GM21367 (cell line): Measurements from ENCODE around the gene B4GALT3.
A peak's percentile ranks its signal among the peaks of the same experiment; 100 is the strongest.

Experiments
- ATAC-seq: cut with Tn5 transposase; IDR thresholded peaks from one replicate; pipeline ENCODE4 v1.9.1; 2021; ENCODE audit not compliant: unreplicated experiment

B4GALT3 gene

DNA sequence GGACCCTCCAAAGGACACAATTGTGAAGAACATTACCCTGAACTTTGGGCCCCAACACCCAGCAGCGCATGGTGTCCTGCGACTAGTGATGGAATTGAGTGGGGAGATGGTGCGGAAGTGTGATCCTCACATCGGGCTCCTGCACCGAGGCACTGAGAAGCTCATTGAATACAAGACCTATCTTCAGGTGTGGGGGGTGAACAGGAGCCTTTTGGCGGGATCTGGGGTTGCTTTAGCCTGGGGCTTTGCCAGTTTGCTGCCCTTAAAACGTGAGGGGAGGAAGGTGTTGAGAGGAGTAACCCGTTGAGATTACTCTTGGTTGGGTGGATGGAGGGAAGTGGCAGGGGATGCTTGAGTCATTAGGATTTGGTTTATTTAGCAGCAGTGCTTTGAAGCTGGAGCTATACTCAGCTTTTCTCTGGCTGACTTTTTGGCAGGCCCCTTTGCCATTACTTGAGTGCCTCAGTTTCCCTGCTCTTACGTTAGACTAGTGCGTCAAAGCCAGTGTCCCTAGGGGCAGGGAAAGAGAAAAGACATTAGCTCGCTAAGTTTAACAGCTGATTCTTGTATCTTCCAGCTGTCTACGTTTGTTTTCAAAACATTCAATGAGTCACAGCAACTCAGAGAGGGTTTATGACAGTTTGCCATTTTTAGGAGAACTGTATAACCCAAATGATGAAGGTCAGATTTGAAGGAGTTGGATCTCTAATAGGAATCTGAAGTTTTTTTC is 29.3 kb upstream of the B4GALT3 start:
- no peak for ATAC-seq

DNA sequence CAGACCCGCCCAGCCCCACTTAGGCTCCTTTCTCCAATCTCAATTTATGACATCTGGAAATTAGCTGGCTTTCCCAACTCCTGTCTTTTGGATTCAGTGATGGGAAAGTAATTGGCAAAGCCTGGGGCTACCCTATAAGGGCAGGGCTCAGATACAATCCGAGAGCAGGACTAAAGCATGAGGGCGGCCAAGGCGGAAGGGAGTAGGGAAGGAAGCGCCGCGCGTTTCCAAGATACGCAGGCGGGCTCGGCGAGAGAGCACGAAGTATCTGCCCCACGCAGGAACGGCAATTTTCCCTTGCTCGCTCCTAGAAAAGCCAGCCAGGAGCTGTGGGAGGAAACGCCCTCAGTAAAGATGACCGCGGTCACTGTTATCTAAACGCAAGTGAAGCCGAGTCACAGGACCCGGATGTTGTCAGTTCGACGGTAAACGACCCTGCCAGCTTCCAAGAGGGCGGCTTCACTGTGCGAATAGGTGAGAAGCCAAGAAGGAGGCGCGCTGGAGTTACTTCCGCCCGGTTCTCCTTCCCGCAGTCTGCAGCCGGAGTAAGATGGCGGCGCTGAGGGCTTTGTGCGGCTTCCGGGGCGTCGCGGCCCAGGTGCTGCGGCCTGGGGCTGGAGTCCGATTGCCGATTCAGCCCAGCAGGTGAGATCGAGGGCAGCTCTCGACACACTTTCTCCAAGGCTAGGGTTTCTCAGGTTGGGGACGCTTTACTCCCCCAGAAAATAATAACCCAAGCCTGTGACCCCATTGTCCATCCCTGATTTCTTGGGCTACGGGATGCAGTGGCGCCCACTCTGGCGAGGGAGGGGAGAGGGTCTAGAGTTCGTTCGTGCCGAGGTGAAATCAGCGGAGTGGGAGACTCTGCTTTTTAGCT is 24.8 kb upstream of the B4GALT3 start, which contains the start of gene NDUFS2:
Gene NDUFS2 (plus strand): TSS at position 532 of the 877 bp plus-strand sequence. CDS start 19 bp downstream, at position 551.
- ATAC-seq, result peak; percentile 94

- ATAC-seq, result no peak
These were observed 23.9 kb upstream of the B4GALT3 start for GRCh38 chr1:161200992-161201835.

- no peak for ATAC-seq
These were observed 23.2 kb upstream of the B4GALT3 start for GRCh38 chr1:161200421-161200991.

DNA sequence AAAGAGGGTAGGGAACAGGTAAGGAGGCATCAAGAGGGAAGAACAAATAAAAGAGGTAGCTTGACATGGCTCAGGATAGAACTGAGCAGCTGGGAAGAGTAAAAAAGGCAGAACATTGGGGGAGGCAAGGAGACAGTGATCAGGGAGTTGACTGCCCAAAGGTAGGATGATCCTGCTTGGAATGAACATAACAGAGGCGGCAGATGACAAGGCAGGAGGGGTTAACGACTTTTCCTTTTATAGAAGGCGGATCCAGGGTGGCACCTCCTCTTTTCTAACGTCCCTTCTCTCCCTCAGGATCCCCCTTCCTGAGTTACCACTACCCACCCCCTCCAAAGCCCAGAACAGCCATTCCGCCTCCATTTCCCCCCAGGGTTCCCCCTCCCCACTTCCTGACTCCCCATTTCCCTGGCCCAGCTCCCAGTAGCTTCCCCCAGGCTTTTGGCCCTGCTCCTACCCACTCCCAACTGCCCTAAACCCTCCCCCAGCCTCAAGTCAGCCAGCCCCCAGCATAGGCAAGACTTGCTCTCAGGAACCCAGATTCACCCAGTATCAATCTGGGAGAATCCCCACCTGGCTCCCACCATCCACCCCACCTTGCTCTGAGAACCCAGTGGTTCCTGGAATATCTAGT is 22.3 kb upstream of the B4GALT3 start:
- no peak for ATAC-seq

DNA sequence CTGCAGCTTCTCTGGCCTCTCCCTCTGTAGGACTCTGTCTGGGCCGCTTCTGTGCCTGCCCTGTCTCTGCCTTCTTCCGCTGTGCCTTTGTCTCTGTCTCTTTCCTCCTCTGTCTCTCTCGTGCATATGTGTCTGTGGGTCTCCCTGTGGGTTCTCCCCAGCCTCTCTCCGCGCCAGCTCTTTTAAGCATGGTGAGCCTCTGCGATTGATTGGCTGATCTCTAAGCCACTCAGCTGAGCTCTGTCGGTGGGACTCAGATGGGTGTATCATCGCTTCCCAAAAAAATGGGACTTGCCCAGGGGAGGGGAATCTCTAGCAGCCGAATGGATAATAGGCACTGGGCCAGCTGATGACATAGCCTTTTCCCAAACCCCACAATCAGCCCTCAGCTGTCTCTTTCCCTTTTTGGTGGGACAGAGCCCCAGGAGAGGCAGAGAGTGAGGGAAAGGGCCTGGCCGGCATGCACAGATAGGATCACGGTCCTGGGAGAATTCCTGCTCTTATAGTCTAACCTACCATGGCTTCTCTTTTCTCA is 21.7 kb upstream of the B4GALT3 start, which contains the start of gene ADAMTS4:
Gene ADAMTS4 (minus strand): TSS at position 158 of the 535 bp plus-strand sequence. CDS start 427 bp downstream, outside the sequence.
- ATAC-seq, result no peak

DNA sequence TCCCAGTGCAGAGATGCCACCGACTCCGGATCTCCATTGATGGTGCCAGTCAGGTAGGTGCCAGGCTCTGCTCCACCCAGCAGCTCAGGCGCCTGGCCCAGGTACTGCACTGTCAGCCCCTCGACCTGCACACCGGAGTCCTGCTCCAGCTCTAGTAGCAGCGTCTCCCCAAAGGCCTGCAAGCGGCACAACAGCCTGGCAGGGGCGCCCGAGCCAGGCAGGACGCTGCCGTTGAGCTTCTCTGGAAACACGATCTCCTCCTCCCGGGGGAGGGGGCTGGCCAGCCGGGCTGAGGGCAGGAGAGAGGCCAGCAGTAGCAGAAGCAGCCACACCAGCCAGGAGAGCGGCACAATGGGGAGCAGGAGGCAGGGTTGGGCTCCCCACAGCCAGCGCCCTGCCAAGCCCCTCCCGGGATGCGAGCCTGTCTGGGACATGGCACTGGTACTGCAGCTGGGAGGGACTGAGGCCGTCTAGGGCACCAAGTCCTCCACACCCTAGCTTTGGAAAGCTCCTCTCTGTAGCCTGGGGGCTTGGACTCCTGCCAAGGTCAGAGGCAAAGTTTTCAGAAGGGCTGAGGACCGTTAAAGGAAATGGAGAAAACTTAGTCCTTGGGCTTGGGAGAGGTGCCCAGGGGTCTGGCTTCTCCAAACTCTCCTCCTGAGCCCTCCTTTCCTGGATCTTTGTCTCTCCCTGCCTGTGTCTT is 21.0 kb upstream of the B4GALT3 start:
- ATAC-seq, result no peak

- no peak for ATAC-seq
These were observed 20.4 kb upstream of the B4GALT3 start for GRCh38 chr1:161197560-161198193.

- no peak for ATAC-seq
These were observed 19.5 kb upstream of the B4GALT3 start for GRCh38 chr1:161196521-161197451.

- no peak for ATAC-seq
These were observed 18.8 kb upstream of the B4GALT3 start for GRCh38 chr1:161196111-161196510.

DNA sequence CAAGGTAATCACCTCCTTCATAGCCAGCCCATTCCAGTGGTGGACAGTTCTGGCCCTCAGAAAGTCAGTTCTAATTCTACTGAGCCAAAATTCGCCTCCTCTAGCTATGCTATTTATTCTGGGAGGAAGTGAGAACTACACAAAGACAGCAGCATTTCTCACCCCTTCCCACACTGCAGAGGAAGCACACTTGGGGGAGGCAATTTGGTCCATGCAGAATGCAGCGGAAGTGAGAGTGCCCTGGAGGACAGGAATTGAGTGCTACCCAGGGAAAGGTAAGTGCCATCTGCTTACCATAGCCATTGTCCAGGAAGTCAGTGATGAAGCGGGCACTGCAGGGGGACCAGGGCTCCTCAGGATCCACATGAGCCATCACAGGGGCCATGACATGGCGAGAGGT is 17.9 kb upstream of the B4GALT3 start:
- peak; percentile 61 for ATAC-seq

- ATAC-seq, result no peak
These were observed 16.4 kb upstream of the B4GALT3 start for GRCh38 chr1:161193561-161194235.

GRCh38 chr1:161192476-161193465 is 15.5 kb upstream of the B4GALT3 start:
- ATAC-seq, result no peak

- ATAC-seq, result no peak
These were observed 14.7 kb upstream of the B4GALT3 start for GRCh38 chr1:161191971-161192370.

DNA sequence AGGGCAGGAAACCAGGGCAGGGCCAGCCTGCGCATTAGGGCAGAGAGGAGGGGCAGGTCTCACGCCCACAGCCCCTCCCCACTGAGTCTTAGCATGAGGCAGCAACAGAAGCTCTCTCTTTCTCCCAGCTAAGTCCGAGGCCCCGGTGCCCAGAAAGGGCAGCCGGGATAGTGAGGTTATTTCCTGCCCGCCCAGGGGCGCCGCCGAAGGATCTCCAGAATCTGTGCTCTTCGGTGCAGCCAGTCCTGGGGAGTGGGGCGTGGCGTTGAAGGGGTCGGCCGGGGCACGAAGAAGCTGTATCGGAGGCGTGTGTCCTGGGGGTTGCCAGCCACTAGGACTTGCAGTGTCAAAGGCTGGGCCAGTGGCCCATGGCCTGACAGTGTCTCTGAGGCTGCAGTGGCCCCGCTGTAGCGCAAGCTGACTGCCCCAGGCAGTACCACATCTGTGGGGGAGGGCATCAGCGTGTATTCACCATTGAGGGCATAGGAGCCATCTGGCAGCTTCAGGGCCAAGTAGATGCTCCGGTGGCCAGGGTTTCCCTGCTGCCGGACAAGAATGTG is 13.7 kb upstream of the B4GALT3 start:
- no peak for ATAC-seq

- no peak for ATAC-seq
These were observed 11.7 kb upstream of the B4GALT3 start for GRCh38 chr1:161189036-161189435.
